Activated CD4-positive, alpha-beta T cell treated with anti-CD3 and anti-CD28 coated beads, Interleukin-2, amount 50 U/mL, for 1 hour (primary cell): Measurements from ENCODE around the gene MUC15.
"Not testable (repeated sequence)": the region's sequence is repeated elsewhere in the genome, so short reads cannot be mapped to it uniquely, and the experiment has no call there.

Source experiments
- DNase-seq: peaks from one replicate; pipeline ENCODE4 v3.0.0-alpha.2; 2020

The MUC15 gene, protein sequence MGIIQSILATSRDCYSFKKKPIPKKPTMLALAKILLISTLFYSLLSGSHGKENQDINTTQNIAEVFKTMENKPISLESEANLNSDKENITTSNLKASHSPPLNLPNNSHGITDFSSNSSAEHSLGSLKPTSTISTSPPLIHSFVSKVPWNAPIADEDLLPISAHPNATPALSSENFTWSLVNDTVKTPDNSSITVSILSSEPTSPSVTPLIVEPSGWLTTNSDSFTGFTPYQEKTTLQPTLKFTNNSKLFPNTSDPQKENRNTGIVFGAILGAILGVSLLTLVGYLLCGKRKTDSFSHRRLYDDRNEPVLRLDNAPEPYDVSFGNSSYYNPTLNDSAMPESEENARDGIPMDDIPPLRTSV

DNA sequence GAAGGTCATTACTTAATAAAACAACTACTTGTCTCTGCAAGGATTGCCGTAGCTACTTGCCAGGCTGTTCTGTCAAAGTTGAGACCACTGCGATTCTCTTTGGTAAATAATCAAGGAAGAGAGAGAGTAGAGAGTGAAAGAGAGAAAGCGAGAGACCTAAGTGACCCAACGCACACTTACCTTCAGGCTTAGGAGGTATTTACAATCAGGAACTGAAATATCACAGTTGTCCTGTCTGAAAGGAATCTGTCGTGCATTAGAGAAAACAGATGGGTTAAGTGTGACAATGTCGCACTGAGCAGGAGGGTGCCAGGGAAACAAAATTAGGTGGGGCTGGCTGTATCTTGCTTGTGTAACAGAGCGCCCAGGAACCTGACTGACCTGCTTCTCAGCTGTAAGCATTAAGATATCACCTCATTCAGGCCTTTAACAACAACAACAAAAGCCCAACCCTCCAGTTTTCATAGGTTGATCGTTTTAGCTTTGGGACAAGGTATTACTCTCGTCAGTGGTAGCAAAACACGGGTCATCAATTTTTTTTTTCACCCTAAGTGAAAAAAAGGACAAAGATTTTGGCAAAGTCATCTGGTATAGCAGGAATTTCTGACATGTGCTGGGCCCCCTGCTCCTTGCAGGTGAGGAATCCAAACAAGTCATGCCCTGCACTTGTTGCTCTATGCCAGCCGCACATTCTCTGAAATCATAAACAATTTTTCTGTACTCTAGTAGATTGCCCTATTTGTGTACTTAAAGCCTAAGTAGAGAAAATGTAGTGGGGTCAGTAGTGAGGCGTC, at the start of gene MUC15:
TSS of gene MUC15 (minus strand) at position 403 of the 794 bp plus-strand sequence. CDS start 5,169 bp downstream, outside the sequence.
- DNase-seq = no peak

DNA sequence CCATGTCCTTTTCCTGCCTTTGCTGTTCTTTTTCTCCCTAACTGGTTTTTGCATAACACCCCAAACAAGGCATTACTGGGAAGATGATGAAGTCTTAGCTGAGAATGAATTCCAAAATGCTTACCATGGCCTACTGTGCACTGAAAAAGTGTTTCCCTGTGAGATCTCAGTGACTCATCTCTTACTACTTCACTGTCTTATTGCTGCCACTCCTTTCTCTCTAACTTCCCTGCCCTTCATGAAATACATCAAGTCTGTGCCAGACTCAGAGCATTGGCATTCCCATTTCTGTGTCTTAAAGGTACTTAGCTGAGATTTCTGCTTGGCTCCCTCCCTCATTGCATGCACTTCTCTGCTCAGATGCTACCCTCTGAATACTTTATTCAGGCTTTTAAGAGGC, 49.1 kb upstream of the MUC15 start:
- no peak for DNase-seq

DNA sequence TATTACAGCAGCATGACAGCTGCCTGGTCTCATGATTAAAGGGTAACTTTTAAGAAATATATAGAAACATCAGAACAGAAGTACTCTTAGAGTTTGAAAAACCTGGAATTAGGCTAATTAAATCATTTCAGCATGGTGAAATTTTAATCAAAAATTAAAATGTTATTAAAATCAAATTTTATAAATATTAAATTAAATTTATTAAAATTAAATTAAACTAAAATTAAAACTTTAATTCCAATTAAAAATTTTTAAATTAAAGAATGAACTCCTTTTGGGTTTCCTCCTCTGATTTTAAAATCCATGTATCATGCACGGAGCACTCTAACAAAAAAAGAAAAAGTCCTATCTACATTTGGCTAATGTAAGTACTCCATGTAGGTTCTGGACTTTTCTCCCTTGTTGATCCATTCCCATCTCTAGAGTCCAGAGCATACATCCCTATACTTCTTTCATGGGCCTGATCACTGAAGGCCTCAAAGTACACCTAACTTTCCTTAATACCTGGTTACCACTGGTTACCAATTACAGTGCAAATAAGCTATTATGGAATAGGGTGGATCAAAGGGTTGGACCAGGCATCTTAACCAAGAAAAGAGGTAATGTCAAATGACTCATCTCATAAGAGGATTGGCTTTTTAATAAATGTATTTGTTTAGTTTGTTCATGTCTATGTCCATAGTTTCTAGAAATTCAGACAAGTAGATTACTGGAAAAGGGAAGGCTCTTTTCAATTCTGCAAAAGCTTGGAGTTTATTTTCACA, 48.4 kb upstream of the MUC15 start:
- no peak for DNase-seq

DNA sequence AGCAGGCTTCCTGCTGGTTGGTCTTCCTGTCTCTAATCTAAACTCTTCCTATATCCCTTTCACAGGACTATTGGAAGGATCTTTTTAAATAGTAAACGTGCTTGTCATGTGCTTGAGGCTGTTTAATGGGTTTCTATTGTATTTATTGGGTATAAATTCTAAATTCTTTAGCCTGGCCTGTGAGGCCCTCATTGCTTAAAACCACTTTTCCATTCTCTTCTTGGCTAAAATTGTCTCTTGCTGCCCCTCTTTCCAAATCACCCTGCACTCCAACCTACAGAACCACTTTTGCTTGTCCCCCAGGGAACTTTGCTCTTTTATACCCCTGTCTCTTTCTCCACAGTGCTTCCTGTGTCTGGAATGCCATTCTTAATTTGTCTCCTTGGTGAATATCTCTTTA, 46.4 kb upstream of the MUC15 start:
- no peak for DNase-seq

DNA sequence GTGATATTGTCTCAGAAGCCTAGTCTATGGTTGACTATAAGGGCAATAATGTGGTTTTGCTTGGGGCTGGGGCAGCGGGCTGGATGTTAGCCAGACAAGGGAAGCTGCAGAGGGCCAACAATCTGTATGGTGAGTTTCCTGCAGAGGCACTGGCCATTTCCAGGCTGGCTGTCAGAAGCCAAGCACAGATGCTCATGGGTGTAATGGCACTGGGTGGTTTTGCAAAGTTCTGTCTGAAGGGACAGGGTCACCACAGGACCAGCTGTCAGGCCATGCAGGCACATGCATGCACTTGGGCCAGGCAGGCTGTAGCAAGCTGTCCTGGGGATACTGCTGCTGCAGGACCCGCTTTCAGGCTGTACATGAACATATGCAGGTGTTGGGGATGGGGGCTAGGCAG, 41.7 kb upstream of the MUC15 start:
- DNase-seq = no peak

DNA sequence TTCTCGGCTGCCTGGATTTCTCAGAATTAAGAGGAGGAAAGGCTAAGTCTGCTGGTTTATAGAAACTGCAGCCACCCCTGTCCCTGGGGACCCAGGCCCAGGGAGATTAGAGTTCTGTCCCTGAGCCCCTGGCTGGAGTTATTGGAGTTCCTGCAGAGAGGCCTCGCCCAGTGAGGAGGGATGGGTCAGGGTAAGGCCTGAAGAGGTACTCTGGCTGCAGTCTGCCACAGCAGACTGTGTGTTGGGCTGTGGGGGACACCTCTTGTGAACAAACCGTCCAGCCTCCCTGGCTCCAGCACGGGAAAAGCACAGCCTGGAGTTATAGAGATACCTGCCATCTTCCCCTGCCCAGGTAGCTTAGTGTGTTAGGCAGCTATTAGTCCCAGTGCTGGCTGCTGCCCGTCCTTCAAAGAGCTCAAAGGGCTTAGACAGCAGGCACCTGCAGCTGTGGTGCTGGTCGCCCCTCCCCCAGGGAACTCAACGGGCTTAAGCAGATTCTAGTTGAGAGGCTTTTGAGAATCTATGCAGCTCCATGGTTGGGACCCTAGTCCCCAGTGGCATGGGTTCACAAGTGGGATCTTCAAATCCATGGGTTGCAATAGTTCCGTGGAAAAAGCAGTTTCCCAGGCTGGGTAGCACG, 36.6 kb upstream of the MUC15 start:
- DNase-seq = no peak

DNA sequence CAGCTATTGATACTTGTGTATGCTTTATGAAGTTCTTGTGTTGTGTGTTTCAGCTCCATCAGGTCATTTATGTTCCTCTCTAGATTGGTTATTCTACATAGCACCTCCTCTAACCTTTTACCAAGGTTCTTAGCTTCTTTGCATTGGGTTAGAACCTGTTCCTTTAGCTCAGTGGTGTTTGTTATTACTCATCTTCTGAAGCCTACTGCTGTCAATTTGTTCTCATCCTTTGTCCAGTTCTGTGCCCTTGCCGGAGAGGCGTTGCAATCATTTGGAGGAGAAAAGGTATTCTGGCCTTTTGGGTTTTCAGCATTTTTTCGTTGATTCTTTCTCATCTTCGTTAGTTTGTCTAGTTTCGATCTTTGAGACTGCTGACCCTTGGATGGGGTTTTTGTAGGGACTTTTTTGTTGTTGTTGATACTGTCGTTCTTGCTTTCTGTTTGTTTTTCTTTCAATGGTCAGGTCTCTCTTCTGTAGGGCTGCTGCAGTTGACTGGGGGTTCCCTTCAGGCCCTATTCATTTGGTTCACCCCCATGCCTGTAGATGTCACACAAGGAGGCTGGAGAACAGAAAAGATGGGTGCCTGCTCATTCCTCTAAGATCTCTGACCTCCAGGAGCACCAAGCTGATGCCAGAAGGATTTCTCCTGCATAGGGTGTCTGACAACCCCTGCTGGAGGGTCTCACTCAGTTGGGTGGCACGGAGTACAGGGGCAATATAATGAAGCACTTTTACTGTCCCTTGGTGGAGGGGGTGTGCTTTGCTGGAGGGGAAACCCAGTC, 35.9 kb upstream of the MUC15 start:
- no peak for DNase-seq

DNA sequence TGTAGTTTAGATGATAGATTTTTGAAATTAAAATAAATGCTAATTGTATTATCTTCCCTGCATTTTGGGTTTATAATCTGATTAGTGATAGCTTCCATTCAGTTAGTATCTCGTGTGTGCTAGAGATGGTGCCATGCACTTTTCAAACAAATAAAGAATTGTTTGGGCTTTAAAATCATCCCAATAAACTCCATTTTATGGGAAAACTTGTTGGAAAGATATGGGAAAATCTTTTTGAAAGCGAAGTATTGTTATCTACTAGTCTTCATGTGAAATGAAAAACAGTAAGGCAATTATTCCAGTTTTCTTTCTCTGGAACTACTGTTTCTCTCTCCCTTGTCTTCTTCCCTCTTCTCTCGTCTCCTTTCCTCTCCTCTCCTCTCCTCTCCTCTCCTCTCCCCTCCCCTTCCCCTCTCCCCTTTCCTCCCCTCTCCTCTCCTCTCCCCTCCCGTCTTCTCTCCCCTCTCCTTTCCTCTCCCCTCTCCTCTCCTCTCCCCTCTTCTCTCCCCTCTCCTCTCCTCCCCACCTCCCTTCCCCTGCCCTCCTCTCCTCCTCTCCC, 27.9 kb upstream of the MUC15 start:
- no peak for DNase-seq

DNA sequence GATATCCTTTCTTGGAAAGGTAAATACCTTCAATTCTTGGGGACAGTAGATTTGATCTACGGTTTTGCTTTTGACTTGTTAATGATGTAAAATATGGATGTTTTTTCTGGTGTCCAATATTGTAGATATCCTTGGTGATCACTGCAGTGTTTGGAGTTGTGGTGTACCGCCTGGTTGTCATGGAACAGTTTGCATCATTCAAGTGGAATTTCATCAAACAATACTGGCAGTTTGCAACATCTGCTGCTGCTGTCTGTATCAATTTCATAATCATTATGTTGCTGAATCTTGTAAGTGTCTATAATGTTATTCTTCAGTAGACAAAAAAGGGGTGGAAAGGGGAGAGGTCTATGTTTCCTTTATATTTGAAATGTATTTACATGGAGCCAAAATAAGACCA, 27.4 kb upstream of the MUC15 start:
- DNase-seq = no peak

DNA sequence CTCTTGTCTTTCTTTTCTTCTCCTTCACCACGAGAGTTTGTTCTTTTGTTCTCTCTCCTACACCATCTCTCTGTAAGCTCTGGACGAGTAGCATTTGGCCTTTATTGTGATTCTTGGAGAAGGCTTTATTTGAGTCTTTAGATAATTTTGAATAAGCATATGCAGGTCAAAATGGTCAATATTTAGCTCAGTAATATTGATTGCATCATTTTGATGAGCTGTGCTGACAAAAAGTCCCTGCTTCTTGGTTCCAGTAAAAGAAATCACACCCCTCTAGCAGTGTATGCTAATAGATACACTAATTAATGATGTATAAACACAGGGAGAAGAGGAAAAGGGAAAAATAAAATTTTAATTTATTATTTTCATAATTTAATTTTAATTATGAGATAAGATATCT, 25.8 kb upstream of the MUC15 start:
- no peak for DNase-seq

DNA sequence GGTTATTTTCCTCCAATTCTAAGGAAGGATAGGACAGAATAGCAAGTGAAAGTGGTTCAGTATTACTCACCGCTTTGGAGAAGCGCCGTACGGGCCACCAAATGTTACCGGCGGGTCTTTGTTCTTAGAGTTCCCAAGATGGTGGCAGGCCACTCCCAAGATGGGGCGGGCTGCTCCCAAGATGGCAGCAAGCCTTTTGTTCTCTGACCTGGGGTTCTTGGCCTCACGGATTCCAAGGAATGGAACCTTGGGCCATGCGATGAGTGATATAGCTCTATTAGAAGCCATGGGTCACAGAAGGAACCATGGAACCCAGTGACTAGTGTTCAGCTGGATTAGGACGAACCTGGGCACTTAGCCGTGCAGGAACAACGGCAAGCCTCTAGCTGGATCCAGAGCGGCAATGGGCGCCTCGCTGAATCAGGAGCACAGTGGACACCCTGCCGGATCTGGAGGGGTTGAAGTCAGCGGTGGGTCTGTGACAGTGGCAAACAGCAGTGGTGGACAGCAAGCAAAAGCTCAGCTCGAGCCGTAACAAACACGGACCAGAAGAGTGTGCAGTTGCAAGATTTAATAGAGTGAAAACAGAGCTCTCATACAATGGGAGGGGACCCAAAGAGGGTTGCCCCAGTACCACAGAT, 25.1 kb upstream of the MUC15 start:
- DNase-seq = not testable (repeated sequence)

DNA sequence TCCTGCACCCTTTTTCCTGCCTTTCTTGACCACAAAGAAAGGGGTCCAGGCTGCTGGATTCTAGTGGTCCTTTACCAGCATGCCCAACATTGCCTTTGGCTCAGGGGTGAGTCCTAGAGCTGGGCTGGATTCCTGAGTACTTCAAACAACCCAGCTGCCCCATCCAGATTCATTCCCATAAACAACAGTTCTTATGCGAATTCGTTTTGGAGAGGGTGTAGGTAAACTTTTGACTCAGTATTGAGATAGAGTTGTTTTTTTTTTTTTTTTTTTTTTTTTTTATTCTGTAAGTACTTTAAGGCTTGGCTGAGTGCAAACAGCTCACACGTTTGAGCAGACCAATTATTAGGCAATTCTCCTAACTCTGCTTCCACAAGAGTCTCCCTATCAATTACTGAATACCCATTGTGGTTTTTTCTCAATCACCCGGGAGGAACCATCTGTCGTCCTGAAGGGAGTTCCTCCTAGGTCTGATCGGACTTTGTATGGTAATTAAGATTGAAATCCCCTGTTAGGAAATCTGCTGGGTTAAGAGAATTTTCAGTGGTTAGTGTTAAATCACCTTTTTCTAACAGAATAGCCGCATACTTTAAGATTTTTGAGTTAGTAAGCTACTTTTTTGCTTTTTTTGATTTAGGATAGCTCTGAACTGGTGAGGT, 23.3 kb upstream of the MUC15 start:
- not testable (repeated sequence) for DNase-seq

DNA sequence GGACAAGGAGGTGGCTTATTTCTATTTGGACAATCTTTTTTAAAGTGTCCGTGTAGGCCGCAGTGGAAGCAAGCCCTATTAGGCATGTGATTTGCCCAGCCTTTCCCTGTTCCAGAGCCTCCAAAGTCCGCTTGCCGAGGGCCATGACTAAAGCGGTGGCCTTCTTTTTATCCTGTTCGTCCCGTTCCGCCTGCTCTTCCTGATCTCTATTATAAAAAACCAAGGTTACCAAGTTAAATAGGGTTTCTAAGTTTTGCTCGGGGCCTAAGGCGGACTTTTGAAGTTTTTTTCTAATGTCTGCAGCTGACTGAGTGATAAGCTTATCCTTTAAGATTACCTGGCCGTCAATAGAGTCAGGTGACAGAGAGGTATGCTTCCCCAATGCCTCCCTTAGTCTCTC, 21.6 kb upstream of the MUC15 start:
- no peak for DNase-seq

DNA sequence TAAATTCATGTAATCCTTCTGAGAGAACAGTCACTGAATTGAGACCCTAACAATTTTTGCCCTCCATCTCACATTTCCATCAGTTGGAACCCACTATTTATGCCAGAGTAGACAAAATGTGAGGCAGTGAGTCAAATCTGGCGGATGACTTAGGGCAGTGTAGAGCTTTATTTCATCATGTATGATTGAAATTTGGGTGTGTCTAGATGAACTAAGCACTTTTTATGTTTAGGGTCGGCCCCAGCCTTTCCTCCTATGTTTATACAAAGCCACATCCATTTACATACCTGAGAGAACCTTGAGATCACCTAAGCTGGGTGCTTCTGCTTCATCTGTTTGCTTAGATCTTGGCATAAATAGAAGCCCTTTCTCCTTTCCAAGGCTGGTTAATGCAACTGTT, 15.0 kb upstream of the MUC15 start:
- DNase-seq = no peak

DNA sequence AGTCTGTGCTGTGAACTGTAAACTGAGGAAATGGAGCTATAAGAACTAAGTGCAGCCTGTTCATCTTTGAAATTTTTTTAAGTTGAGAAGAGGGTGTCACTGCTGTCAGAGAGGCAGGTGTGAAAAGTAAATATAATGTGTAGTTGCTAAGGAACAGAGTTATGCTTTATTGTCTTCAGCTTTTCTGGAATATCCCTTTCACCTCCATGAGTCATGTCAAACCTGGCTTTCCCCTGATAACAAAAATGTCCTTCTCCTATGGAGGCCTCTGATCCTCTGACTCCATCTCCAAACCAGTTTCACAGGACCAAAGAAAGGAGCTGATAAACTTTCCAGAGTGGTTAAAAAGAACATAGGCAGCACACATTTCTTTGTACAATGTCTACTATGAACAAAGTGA, 12.8 kb upstream of the MUC15 start:
- no peak for DNase-seq

DNA sequence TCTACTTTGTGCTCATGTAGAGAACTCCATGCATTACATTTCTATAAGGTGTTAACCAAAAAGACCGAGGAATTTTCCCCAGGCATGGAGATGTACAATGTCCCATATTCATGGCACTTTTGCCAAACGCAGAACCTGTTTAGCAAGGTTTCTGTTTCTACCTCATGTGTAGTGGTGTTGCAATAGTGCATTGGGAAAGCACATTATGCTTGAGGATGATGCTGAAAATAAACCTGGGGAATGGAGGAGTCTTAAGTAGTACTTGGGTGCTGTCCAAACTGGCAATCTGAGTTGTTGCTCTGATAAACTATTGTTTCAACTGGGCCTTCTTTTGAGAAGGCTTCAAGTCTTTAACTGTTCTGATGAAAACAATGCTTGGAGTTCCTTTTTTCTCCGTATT, 11.5 kb upstream of the MUC15 start:
- no peak for DNase-seq

DNA sequence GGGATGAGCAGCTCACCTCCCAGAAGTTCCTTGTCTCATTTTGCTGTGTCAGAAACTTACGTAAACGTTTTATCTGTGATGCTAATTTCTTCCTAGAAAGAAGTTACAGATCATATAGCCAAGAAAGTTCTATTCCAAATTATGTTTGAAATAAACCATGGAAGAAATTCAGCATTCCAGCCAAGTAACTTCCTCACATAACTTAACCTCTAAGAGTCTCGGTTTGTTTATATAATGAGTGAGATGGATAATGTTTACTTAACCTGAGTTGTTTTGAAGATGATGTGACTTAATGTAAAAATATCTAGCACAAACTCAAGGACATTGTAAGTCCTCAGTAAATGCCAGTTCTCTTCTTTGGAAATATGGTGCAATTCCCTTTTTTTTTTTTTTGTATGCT, 8.9 kb upstream of the MUC15 start:
- DNase-seq = no peak

DNA sequence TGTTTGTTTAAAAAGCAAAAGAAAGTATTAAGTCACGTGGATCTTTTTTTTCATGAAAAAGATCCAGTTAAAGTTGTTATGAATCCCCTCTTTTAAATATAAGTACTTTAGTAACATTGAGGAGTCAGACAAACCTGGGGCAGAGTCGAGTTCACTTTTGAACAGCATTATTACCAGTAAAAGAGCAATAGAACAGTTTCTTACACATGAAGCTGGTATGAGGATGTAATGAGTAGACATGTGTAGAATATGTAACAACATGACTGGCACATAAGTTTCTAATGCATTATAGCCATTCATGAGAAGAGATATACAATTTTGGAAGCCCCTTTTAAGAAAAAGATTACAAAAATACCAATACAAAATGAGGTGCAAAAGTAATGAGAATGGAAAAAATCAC, 7.6 kb upstream of the MUC15 start:
- DNase-seq = no peak

DNA sequence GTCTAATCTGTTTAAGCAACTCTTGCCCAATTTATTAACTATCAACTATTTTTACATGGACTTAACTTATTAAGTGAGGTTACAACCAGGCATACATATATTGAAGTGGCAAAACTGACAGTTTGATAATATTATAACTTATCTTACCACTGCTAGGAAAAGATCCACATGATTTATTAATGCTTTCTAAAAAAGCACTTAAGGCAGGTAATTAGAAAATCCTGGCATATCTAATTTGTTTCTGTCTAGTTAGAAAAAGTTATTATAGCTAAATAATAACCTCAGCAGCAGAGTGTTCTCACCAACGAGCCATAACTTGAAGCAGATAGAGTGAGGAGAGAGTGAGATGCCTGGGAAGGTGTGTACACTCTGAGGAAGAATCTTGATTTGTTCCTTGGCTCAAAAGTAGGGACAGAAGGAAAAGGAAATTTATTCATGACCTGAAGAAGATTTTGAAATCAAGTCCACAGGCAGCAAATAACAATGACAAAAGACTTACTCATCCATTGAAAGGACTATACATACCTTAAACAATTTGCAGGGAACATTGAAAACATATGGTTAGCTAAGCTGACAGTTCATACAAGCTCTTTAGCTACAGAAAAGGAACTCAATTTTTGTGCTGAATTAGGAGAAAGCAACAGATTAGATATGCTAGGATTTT, 7.1 kb upstream of the MUC15 start:
- DNase-seq = no peak

DNA sequence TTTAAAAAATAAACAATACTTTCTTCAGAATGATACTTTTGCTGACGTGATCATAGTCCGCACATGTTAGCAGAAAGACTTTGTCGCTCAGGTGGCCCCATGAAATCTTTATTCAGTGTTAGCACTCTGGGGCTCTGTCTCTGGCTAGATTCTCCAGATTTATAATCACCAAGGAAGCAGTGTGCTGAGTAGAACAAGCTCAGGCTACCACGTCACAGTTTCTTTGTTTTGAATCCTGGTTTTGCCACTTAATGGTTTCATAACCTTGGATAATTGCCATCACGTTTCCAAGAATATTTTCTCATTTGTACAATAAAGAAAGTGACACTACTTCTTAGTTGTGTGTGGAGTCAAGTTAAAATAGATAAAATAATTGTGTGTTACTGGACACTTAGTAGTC, 3.9 kb upstream of the MUC15 start:
- DNase-seq = no peak
